Neural progenitor cell (in vitro differentiated cells): ENCODE measurements around the gene CLSTN2. TPM values are rescaled to one million over a fixed set of nuclear protein-coding genes. Genes with fewer than 3 reads are reported as not detected.

Experiments
- DNase-seq: peaks from one replicate; pipeline ENCODE4 v3.0.0-alpha.2; 2016; ENCODE audit warnings: low spot score
- H2AFZ ChIP-seq: fragments of 200-600 bp; sonication (generic); replicated peaks from 2 replicates; pipeline ENCODE4 v1.6.1; 2016; ENCODE audit warnings: antibody characterized with exemption
- H3F3A ChIP-seq: fragments of 200-600 bp; sonication (generic); 2 replicates; pipeline ENCODE4 v1.6.1; 2016; ENCODE audit warnings: antibody characterized with exemption, low read depth
- H3K27ac ChIP-seq: fragments of 200-600 bp; sonication (generic); 2 replicates; pipeline ENCODE4 v1.5.1; 2016; ENCODE audit warnings: mild to moderate bottlenecking
- H3K27me3 ChIP-seq: fragments of 200-600 bp; sonication (generic); 2 replicates; pipeline ENCODE4 v1.6.1; 2016; ENCODE audit warnings: mild to moderate bottlenecking, moderate library complexity
- H3K36me3 ChIP-seq: fragments of 200-600 bp; sonication (generic); 2 replicates; pipeline ENCODE4 v1.5.1; 2016
- H3K4me1 ChIP-seq: fragments of 200-600 bp; sonication (generic); 2 replicates; pipeline ENCODE4 v1.6.1; 2016; ENCODE audit warnings: mixed run types
- H3K4me2 ChIP-seq: fragments of 200-600 bp; sonication (generic); 2 replicates; pipeline ENCODE4 v1.6.1; 2016
- H3K4me3 ChIP-seq: fragments of 200-600 bp; sonication (generic); 2 replicates; pipeline ENCODE4 v1.5.1; 2016
- H3K79me2 ChIP-seq: fragments of 200-600 bp; sonication (generic); 2 replicates; pipeline ENCODE4 v1.6.1; 2016; ENCODE audit warnings: low read depth
- H3K9ac ChIP-seq: fragments of 200-600 bp; sonication (generic); 2 replicates; pipeline ENCODE4 v1.6.1; 2016
- H3K9me3 ChIP-seq: fragments of 200-600 bp; sonication (generic); 2 replicates; pipeline ENCODE4 v1.5.1; 2016; ENCODE audit warnings: low read depth
- H4K20me1 ChIP-seq: fragments of 200-600 bp; sonication (generic); 2 replicates; pipeline ENCODE4 v1.6.1; 2016; ENCODE audit warnings: low read depth
- H3K27ac Mint-ChIP-seq: 3 replicates; pipeline ENCODE4 v1.8.0; 2021; ENCODE audit warnings: mixed read lengths
- H3K27me3 Mint-ChIP-seq: 2 replicates; pipeline ENCODE4 v1.8.0; 2022; ENCODE audit warnings: low read depth, mild to moderate bottlenecking, inconsistent platforms, moderate library complexity, mixed read lengths; ENCODE audit not compliant: insufficient read depth
- H3K36me3 Mint-ChIP-seq: 3 replicates; pipeline ENCODE4 v1.8.0; 2021; ENCODE audit warnings: mixed read lengths
- H3K4me1 Mint-ChIP-seq: 3 replicates; pipeline ENCODE4 v1.8.0; 2021; ENCODE audit warnings: mixed read lengths
- H3K4me3 Mint-ChIP-seq: 3 replicates; pipeline ENCODE4 v1.8.0; 2021; ENCODE audit warnings: mild to moderate bottlenecking, moderate library complexity, mixed read lengths
- H3K9me3 Mint-ChIP-seq: 3 replicates; pipeline ENCODE4 v1.8.0; 2020; ENCODE audit warnings: mixed read lengths
- CTCF ChIP-seq: fragments of 200-600 bp; sonication (generic); IDR thresholded peaks from 2 replicates; pipeline ENCODE4 v1.5.1; 2017; ENCODE audit warnings: antibody characterized with exemption, mild to moderate bottlenecking
- EZH2 ChIP-seq: fragments of 200-600 bp; sonication (generic); IDR thresholded peaks from 2 replicates; pipeline ENCODE4 v1.6.1; 2017; ENCODE audit warnings: antibody characterized with exemption, mild to moderate bottlenecking, moderate library complexity
- EZH2phosphoT487 ChIP-seq: fragments of 200-600 bp; sonication (generic); IDR thresholded peaks from 2 replicates; pipeline ENCODE4 v1.6.1; 2017; ENCODE audit warnings: antibody characterized with exemption
- total RNA-seq: library from RNA; depleted of rRNA; stranded (reverse); fragments of >200 nt; gene quantifications from 2 replicates; pipeline ENCODE4 v1.2.3, GENCODE V29; 2015; ENCODE audit warnings: low replicate concordance

Gene CLSTN2
- total RNA-seq, 1 donor from 2014 or later: 0.22 TPM

DNA sequence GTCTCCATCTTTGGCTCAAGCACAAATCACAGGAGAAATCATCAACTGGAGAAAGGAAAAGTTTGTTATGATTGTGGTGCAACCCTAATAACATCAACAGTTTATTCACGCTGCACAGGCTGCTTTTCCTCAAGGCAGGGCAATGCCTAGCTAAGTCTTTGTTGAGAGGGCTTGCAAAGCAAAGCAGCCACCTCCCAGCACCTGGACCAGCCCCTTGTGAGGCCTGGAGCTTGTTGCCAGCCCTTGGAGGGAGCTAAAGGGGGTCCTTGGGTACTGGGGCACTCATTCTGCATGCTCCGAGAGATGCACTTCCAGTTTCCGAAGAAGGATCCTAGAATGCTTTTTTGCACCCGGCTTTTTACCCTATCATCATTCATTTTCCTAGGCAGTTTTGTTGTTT lies 288.2 kb downstream of the CLSTN2 start:
- no peak for TF ChIP-seq EZH2phosphoT487
- TF ChIP-seq EZH2: no peak
- peaks cover 14% of the 10 kb centered on the region for H3F3A ChIP-seq
- H3K27ac ChIP-seq: no peak overlapping the region
- DNase-seq: no peak
- no peaks in the 10 kb centered on the region for H3K27me3 ChIP-seq
- H3K9me3 ChIP-seq: no peaks in the 10 kb centered on the region
- no peak overlapping the region for H3K27ac Mint-ChIP-seq
- peaks cover 16% of the 10 kb centered on the region for H3K4me1 ChIP-seq
- H3K4me1 Mint-ChIP-seq: peaks cover 16% of the 10 kb centered on the region
- H2AFZ ChIP-seq: no peak overlapping the region
- no peak overlapping the region for H3K4me3 Mint-ChIP-seq
- no peak overlapping the region for H3K4me3 ChIP-seq
- H3K27me3 Mint-ChIP-seq: no peaks in the 10 kb centered on the region
- H3K9me3 Mint-ChIP-seq: peaks cover 9% of the 10 kb centered on the region
- H3K36me3 Mint-ChIP-seq: no peaks in the 10 kb centered on the region
- no peaks in the 10 kb centered on the region for H3K79me2 ChIP-seq
- H4K20me1 ChIP-seq: no peaks in the 10 kb centered on the region
- no peaks in the 10 kb centered on the region for H3K36me3 ChIP-seq
- no peak overlapping the region for H3K4me2 ChIP-seq
- no peak overlapping the region for H3K9ac ChIP-seq

DNA sequence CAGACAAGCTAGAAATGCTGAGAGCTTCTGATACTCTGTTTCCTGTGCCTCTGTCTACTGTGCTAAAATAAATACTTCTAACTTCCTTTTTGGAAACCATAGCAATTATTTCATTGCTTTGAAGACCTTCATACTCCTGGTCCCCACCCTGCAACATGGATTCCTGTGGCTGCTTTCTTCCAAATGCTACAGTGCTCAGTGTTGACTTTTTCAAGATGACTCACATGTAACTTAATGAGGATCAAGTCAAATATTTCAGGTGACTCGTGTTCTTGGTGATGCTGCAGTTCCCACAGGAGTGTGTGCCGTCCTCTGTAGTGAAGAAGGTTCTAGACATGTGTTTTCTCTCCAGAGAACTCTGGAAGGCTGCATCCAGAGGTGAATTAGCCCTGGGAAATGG lies 288.6 kb downstream of the CLSTN2 start:
- no peak overlapping the region for H3K4me2 ChIP-seq
- TF ChIP-seq CTCF (no peak), EZH2phosphoT487 (no peak), EZH2 (no peak)

DNA sequence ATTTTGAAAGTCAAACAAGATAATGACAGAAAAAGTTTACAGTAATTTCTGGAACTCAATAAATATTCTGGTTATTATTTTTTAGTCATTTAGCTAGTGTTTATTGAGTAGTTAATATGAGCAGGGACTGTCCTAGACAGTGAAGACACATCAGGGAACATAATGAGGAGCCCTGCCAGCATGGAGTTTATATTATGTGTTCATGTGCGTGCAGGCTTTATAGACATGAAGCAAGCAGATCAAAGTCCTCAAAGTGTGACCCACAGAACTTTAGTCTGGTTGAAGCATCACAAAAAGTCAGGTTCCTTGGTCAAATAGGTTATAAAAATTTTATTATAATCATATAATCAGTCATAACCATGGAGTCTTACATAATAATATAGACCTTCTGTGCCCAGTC lies 289.3 kb downstream of the CLSTN2 start:
- Histone ChIP-seq H4K20me1 (no peaks in the 10 kb centered on the region), H3K4me1 (peaks cover 5% of the 10 kb centered on the region), H3K27me3 (no peaks in the 10 kb centered on the region), H3F3A (peaks cover 7% of the 10 kb centered on the region), H3K4me2 (no peak overlapping the region), H3K4me3 (no peak overlapping the region), H3K36me3 (no peaks in the 10 kb centered on the region), H3K9me3 (no peaks in the 10 kb centered on the region), H3K79me2 (no peaks in the 10 kb centered on the region), H3K9ac (no peak overlapping the region), H3K27ac (no peak overlapping the region), H2AFZ (no peak overlapping the region)
- H3K27me3 Mint-ChIP-seq: peaks cover 2% of the 10 kb centered on the region
- no peaks in the 10 kb centered on the region for H3K36me3 Mint-ChIP-seq
- DNase-seq: no peak
- no peak overlapping the region for H3K27ac Mint-ChIP-seq
- H3K4me1 Mint-ChIP-seq: peaks cover 6% of the 10 kb centered on the region
- TF ChIP-seq EZH2phosphoT487 (no peak), EZH2 (no peak), CTCF (no peak)
- H3K4me3 Mint-ChIP-seq: no peak overlapping the region
- H3K9me3 Mint-ChIP-seq: peaks cover 14% of the 10 kb centered on the region

More for the DNA sequence above, 288.6 kb downstream of the CLSTN2 start:
- H3K79me2 ChIP-seq: no peaks in the 10 kb centered on the region
- no peaks in the 10 kb centered on the region for H3K27me3 ChIP-seq
- H3K9ac ChIP-seq: no peak overlapping the region
- H3K9me3 Mint-ChIP-seq: peaks cover 13% of the 10 kb centered on the region
- no peaks in the 10 kb centered on the region for H3K9me3 ChIP-seq
- H3K4me3 Mint-ChIP-seq: no peak overlapping the region
- peak overlapping the region; percentile 27 for H3K27ac Mint-ChIP-seq
- H3K36me3 ChIP-seq: no peaks in the 10 kb centered on the region
- DNase-seq: no peak
- H4K20me1 ChIP-seq: no peaks in the 10 kb centered on the region
- peaks cover 2% of the 10 kb centered on the region for H3K27me3 Mint-ChIP-seq
- peaks cover 14% of the 10 kb centered on the region for H3F3A ChIP-seq
- H3K4me1 ChIP-seq: peaks cover 12% of the 10 kb centered on the region
- peaks cover 12% of the 10 kb centered on the region for H3K4me1 Mint-ChIP-seq
- H3K36me3 Mint-ChIP-seq: no peaks in the 10 kb centered on the region
- H2AFZ ChIP-seq: no peak overlapping the region
- no peak overlapping the region for H3K27ac ChIP-seq
- no peak overlapping the region for H3K4me3 ChIP-seq

DNA sequence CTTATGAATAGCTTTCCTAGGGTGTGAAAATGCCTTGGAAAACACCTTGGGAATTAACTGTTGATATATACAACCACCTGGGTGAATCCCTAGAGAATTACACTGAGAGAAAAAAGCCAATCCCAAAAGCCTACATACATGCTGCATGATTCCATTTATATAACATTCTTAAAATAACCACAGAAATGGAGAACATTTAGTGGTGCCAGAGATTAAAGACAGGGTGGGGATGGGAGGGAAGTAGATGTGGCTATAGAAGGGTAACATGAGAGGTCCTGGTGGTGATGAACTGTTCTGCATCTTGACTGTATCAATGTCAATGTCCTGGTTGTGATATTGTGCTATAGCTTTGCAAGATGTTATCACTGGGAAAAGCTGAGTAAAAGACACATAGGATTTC lies 291.0 kb downstream of the CLSTN2 start:
- peaks cover 2% of the 10 kb centered on the region for H3K27me3 Mint-ChIP-seq
- H3K36me3 Mint-ChIP-seq: no peaks in the 10 kb centered on the region
- DNase-seq: no peak
- H3K27ac Mint-ChIP-seq: no peak overlapping the region
- no peaks in the 10 kb centered on the region for H3K27me3 ChIP-seq
- no peaks in the 10 kb centered on the region for H3F3A ChIP-seq
- H2AFZ ChIP-seq: no peak overlapping the region
- no peaks in the 10 kb centered on the region for H4K20me1 ChIP-seq
- H3K27ac ChIP-seq: no peak overlapping the region
- TF ChIP-seq EZH2phosphoT487 (no peak), EZH2 (no peak), CTCF (no peak)
- no peak overlapping the region for H3K4me2 ChIP-seq
- H3K4me1 ChIP-seq: no peaks in the 10 kb centered on the region
- no peak overlapping the region for H3K4me3 ChIP-seq
- no peaks in the 10 kb centered on the region for H3K79me2 ChIP-seq
- no peak overlapping the region for H3K4me3 Mint-ChIP-seq
- H3K4me1 Mint-ChIP-seq: peaks cover 4% of the 10 kb centered on the region
- no peak overlapping the region for H3K9ac ChIP-seq
- no peaks in the 10 kb centered on the region for H3K9me3 ChIP-seq
- peaks cover 18% of the 10 kb centered on the region for H3K9me3 Mint-ChIP-seq
- H3K36me3 ChIP-seq: no peaks in the 10 kb centered on the region
